ENCODE results near the gene GPR157.
"Not testable (repeated sequence)": the region's sequence is repeated elsewhere in the genome, so short reads cannot be mapped to it uniquely, and the experiment has no call there.

GPR157 gene, protein sequence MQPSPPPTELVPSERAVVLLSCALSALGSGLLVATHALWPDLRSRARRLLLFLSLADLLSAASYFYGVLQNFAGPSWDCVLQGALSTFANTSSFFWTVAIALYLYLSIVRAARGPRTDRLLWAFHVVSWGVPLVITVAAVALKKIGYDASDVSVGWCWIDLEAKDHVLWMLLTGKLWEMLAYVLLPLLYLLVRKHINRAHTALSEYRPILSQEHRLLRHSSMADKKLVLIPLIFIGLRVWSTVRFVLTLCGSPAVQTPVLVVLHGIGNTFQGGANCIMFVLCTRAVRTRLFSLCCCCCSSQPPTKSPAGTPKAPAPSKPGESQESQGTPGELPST

DNA sequence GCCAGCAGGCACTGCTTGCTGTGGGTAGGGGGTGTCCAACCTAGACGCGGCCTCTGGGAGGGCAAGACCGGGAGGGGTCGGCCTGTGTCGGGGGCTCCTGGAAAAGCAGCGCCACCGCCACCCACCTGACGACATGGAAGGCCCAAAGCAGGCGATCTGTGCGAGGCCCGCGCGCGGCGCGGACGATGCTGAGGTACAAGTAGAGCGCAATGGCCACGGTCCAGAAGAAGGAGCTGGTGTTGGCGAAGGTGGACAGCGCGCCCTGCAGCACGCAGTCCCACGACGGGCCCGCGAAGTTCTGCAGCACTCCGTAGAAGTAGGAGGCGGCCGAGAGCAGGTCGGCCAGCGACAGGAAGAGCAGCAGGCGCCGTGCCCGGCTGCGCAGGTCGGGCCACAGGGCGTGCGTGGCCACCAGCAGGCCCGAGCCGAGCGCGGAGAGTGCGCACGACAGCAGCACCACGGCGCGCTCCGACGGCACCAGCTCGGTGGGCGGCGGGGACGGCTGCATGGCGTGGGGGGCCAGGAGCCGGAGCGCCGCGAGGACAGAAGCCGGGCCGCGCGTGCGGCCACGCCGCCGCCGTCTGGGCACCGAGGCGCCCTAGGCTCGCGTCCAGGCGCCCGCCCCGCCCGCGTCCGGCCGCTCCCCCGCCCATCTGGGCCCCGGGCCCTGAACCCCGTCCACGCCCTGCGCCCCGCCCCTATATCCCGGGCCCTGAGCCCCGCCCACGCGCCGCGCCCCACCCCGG lies at the start of gene GPR157:
Gene GPR157, minus strand, starts transcription at position 583 of the 746 bp plus-strand sequence. Its CDS starts 75 bp downstream, at position 508.
- DNase-seq: peak; percentile 67

DNA sequence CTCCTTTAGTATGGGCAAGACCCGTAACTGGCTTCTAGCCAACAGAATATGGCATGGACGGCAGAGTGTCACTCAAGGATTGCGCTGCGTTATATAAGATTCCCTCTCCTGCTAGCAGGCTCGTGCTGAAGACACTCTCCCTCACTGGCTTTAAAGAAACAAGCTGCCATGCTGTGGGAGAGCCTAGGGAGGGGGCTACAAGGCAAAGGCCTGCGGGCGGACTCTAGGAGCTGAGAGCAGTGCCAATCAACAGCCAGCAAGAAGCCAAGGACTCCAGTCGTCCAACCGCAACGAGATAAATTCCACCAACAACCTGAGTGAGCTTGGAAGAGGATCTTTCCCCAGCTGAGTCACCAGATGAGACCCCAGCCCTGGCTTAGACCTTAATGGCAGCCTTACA lies 45.9 kb upstream of the GPR157 start:
- no peak for DNase-seq

DNA sequence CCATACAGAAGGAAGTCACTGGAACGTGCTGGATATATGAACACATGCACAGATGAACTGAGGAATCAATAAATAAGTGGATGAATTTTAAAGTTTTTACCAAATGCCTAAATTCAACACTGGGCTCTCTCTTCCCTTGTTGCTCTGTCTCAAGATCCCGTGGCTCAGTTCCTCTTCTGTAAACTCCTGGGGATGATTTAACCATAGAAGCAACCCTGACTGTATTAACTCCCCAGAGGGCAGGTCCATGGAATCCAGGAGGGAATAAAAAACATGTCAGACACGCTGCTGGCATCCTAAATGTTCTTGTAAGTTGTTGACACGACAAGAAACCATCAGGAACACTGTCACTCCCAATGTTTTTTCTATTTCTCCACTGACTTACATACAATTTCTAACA lies 45.3 kb upstream of the GPR157 start:
- no peak for DNase-seq

DNA sequence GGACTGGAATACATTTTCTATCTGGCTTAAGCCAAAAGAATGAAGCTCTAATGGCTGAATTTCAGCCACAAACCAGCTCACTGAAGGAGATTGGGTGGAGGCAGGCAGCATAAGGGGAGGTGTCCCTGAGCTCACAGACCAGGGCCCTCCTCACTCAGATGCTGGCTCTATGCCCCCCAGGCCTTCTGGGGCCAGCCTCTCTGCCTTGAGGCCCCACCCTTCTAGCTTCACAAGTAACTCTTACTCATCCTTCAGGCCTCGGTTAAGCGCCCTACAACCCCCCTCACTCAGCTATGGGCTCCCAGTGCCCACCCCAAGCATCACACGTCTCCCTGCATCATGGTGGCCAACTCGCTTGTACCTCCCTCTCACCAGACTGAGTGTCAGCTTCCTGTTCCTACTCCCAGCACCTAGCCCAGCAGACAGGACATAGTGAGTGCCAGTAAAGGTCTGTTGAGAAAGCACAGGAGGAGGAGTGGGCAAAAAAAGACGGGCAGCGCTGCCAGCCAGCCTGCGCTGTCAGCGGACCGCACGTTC lies 40.8 kb upstream of the GPR157 start:
- no peak for DNase-seq

DNA sequence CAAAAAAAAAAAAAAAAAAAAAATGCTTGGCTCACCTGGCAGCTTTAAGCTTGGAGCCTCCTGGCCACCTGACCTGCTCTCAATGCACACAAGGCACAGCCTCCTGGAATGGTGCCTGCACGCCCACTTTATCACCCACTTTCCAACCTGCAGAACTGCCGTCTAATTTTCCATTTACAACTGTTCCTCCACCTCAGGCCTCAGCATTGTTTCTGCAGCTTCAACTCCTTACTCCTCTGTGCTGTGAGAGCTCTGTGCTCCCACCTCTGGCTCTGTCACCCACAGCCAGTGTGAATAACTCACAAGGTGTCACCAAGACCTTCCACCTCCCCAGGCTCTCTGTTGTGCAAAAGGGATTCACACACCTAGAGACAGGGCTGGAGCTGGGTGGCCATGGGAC lies 38.7 kb upstream of the GPR157 start:
- no peak for DNase-seq

DNA sequence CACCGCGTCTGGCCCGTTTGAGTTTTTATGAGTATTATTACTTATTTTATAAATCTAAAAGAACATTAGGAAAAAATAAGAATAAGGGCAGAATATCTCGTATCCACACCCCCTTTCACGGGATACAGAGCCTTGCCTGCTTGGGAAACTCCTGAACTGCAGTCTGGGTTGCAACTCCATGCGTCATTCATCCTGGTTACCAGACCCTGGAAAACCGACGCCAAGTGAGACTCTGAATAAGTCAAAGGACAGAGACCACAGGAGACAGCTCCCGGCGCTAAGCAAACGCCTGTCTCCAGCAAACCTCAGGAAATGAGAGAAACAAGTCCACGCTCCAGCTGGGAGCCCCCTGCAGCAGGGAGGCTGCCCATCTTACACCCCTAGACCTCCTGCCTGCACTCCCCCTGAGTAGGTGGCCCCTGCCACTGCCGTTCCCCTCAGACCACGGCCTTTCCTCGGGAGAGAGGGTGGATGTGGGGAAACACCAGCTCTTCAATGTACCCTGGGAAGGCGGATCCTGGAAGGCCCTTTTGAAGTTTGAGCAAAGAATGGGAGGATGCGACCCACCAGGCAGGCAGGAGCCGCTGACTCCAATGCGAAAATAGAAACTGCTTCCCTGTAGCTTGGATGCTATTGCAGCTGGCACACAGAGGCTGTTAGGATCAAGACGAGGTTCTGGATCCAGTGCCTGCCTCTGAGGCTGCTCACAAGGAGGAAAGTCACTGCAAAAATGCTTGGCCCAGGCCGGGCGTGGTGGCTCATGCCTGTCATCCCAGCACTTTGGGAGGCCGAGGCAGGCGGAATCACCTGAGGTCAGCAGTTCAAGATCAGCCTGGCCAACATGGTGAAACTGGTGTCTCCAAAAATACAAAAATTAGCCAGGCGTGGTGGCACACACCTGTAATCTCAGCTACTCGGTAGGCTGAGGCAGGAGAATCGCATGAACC lies 37.7 kb upstream of the GPR157 start:
- DNase-seq: no peak

DNA sequence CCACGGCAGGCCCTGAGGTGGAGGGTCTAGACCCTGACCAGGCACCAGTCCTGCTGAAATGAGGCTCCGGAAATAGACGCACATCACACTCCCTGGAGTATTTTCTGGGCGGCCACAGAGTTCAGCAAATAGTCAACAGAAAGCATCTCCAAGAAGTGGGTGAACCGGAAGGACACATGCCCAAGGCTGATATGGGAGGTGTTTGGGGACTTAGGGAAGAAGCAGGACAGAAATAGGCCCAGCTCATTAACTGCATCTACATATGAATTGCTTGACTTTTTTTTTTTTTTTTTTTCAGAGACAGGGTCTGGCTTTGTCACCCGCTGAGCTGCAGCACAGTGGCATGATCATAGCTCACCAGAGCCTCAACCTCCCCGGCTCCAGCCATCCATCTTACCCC lies 36.5 kb upstream of the GPR157 start:
- DNase-seq: no peak

DNA sequence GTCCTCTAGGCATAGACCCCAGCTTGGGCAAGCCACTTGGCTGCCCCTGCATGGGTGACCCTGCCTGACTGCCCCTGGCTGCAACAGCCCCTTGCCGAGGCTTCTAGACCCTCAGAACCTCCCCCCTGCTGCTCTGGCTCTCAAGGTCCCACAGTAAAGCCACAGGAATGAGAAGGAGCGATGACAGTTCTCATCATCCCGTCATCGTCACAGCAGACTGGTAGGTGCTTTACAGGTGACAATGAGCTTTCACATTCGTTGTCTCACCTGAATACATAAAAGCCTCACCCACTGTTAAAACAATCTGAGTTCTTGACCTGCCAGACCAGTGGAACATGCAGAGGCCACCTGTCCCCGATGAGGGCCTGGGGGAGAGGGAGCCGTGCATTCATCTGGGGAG lies 36.0 kb upstream of the GPR157 start:
- no peak for DNase-seq

DNA sequence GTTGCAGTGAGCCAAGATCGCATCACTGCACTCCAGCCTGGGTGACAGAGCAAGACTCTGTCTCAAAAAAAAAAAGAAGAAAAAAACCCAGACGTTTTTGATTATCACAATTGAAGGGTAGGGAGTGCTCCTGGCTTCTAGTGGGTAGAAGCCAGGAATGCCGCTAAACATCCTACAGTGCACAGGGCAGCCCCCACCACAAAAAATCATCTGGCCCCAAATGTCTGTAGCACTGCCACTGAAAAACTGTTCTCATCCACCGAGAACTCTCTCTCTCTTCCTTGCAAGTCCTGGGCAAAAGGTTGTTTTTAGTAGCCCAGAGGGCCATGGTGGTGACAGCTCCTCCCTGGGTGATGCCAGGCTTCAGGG lies 35.6 kb upstream of the GPR157 start:
- no peak for DNase-seq

DNA sequence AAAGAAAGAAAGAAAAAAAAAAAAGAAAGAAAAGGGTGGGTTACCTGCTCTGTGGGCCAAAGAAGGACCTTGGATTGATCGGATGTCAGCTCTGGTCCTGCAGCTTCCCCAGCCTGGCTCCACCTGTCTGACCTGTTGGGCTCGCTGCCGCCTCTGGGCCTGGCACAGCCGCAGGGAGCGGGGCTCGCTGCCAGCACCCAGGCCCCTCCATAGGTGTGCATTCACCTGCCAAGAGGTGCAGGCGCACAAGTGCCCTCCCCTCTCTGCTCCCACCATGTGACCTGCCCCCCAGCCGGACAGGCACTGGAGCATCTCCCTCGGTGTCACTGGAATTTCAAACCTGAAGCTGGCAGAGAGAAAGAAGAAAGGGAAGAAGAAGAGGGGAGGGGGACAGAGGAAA lies 33.1 kb upstream of the GPR157 start:
- DNase-seq: no peak

DNA sequence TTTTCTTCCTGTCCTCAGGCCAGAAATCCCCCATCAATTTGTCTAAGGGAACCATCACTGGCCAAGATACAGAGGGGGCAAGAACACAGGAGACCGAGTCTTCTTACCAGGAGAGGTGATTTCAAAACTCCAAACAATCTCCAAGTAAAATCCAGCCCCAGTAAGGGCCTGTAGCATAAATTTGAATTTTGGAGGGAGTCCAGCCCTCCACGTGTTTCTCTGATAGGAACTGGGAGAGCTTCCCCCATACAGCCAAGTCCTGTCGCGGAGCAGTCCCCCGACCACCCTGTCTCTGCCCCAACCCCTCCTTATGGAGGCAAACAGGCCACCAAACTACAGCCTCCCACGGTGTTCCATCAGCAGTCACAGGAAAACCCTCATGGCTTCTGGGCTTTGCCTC lies 32.4 kb upstream of the GPR157 start:
- DNase-seq: no peak

DNA sequence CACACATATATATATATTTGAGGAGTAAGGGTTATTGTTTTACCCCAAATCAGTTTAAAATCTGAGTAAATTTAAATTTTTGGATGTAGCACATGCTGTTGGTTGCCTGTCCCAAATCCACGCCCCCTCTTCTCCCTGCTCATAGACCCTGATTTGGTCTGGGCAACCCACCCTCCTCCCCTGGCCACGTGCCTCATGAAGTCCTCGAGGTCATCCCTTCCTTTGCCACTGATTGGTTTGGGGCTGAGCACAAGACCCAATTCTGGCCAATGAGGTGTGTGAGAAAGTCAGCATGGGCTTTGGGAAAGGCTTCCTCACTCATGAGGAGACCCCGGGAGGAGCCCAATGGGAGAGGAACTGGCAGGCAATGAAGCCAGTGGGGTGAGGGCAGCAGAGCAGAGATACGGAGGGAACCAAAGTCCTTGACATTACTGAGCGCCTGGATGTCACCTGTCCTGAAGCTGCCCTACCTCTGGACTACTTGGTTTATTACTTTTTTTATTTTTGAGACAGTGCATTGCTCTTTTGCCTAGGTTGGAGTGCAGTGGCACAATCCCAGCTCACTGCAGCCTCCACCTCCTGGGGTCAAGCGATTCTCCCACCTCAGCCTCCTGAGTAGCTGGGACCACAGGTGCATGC lies 31.3 kb upstream of the GPR157 start:
- DNase-seq: no peak

DNA sequence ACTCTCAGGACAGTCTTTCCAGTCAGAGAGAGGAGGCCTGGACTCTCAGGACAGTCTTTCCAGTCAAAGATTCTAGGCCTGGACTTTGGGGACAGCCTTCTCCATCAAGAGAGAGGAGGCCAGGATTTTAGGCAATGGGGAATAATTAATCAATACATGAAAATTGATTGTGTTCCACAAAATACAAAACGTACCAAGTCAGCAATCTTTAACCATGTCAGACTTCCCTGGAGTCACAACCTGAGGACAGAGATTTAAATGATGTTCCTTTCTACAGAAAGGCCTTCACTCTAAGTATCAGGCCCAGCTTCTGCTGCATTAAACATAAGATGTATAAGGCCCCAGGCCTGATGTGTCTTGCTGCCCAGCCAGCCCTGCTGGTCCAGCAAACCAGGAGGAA lies 27.0 kb upstream of the GPR157 start:
- DNase-seq: no peak

DNA sequence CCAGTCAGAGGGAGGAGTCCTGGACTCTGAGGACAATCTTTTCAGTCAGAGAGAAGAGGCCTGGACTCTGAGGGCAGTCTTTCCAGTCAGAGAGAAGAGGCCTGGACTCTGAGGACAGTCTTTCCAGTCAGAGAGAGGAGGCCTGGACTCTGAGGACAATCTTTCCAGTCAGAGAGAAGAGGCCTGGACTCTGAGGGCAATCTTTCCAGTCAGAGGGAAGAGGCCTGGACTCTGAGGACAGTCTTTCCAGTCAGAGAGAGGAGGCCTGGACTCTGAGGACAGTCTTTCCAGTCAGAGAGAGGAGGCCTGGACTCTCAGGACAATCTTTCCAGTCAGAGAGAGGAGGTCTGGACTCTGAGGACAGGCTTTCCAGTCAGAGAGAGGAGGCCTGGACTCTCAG lies 26.5 kb upstream of the GPR157 start:
- not testable (repeated sequence) for DNase-seq

DNA sequence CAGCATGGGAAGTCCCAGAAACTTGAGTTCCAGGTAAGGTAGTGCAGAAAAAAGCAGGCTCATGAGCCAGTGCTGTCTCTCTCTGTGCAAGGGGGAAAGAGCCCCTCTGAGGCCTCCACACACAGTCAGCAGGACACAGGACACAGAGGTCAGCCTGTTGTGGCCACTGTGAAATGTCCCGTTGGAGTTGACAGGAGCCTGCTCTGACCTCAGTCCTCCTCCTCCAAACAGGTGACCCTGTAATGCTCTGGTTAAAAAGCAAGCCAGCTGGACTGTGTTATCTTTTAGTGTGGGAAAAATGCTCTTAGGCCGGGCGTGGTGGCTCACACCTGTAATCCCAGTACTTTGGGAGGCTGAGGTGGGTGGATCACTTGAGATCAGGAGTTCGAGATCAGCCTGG lies 24.2 kb upstream of the GPR157 start:
- DNase-seq: no peak

DNA sequence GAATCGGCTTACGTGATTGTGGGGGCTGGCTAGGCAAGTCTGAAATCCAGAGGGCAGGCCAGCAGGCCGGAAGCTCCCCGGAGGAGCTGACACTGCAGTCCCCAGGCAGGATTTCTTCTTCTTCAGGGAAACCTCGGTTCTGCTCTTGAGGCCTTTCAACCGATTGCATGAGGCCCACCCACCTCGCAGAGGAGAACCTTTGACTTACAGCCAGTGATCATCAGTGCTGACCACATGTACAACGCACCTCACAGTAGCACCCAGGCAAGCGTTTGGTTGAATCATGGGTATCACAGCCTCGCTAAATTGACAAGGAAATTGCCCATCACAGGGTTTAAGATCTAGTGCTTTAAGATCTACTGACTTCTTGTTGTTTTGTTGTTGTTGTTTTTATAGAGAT lies 23.6 kb upstream of the GPR157 start:
- no peak for DNase-seq

DNA sequence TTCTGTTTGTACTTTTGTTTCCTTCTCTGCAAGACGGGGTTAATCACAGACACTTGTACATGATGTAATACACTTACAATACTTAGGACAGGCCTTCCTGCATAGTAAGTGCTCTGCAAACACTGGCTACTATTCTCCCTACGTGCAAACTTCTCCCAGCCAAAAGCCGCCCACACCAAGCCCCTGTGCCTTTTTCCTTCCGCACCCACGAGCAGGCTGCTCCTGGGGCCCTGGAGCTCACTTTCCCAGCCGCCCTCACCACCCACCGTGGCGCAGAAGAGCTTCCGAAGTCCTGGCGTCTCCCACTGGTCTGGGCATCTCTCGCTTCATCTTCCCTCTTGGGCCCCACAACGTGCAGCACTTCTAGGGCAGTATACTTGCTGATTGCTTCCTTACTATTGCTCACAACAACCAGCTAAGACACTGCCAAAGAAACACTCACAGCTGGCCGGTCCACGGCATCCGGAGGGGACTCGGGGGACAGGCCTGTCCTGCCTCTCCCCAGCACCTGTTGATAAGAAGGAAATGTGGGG lies 22.5 kb upstream of the GPR157 start:
- no peak for DNase-seq

DNA sequence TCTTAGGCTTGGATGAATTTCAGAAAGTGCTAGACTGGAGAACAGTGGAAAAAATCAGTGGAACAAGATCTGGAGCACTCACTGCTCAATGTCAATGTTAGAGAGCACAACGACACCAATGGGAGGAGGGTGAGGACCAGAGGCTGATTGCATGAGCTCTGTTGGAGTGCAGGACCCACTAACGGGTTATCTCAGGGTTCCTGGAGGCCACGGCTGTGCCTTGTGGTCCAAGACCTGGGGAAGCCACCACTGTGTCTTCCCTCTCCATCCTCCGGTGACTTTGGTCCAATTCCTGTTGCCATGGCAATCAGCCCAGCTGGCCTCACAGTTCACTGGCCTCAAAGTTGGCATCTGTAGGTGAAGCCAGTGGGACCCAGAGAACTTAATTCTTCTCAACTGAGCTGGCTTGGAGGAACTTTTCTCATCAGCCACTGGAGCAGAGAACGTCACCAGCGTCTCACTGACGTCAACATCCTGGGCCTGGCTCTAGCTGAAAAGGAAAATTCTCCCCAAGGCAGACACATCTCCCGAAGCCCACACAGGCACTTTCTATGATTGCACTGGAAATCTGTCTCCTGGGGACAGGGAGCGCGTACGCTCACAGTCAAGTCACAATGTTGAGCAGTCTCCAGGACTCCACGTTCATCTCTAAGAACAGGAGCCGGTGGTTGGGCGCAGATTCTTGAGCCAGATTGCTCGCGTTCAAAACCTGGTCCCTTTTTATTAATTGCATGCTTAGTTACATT lies 21.9 kb upstream of the GPR157 start:
- no peak for DNase-seq

DNA sequence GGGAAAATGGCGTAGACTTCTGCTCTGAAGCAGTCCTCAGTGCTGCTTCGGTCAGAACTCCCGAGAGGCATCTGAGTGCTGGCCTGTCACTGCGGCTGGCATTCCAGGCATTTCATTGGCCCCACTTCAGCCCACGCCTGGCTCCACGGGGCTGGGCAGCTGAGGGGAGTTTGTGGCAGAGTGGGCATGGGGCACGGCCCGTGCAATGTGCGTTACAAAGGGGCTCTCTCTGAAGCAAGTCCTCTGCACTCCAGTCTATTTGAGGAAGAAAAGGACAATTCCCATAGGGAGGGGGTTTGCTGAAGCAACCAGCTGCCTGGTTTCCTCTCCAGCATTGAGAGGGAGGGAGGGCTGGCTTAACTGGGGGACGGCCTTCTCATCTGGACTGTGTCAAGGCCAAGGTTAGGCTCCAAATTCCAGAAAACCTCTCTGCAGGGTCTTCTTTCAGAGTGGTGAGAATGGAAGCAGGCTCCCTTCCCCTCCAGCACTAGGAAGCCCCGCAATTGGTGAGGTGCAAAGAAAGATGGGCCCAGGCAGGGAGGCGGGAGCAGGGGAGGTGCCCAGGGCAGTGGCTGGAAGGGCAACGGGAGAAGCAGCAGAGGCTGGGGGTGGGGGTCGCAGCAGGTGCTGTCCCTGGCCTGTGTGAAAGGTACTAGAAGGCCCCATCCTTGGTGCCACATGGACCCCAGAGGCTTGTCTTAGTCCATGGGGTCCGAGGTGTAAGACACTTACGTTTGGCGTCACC lies 21.1 kb upstream of the GPR157 start:
- peak; percentile 55 for DNase-seq

DNA sequence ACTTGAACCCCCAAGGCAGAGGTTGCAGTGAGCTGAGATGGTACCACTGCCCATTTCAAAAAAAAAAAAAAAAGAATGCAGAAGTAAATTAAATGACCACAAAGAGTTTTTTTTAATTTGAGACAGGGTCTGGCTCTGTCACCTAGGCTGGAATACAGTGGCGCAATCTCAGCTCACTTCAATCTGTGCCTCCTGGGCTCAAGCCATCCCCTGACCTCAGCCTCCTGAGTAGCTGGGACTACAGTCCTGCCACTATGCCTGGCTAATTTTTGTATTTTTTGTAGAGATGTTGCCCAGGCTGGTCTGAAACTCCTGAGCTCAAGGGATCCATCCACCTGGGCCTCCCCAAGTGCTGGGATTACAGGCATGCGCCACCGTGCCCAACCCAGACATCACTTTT lies 20.2 kb upstream of the GPR157 start:
- DNase-seq: no peak

DNA sequence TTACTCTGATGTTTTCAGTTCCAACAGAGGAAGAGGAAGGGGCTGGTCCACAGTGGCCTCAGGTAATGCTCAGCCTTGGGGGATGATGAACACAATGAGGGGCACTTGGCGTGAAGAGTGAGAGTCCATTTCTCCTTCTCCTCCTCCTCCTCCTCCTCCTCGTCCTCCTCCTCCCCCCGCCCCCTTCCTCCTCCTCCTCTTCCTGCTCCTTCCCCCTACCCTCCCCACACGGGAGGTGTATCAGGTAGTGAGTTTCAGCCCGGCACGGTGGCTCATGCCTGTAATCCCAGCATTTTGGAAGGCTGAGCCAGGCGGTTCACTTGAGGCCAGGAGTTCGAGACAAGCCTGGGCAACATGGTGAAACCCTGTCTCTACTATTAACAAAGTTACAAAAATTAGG lies 17.3 kb upstream of the GPR157 start:
- DNase-seq: no peak

All from retina (tissue), 1 donor.